CD8-positive, alpha-beta memory T cell (primary cell): ENCODE measurements around the gene PPM1D. TPM values are rescaled to one million over a fixed set of nuclear protein-coding genes. Genes with fewer than 3 reads are reported as not detected.

Experiments used
- CTCF ChIA-PET: fragments of 350-600 bp; sonication (Branson Sonifier 250); formaldehyde crosslinking; loops from one replicate; lab custom pipeline; 2021; ENCODE audit warnings: antibody characterized with exemption; lab: Charles Lee
- POLR2A ChIA-PET: fragments of 350-600 bp; sonication (Branson Sonifier 250); formaldehyde crosslinking; loops from one replicate; lab custom pipeline; 2021; ENCODE audit warnings: antibody characterized with exemption; lab: Charles Lee
- DNase-seq, 5 donors: peaks; one replicate each; pipeline versions ENCODE4 v3.0.0 to v3.0.0-alpha.2; 2020 to 2022; ENCODE audit warnings: mixed read lengths in 1 of 5
- H3K27ac ChIP-seq: one replicate; pipeline ENCODE4 v1.7.0; 2013; ENCODE audit warnings: low read depth, mild to moderate bottlenecking, low read length, moderate library complexity
- H3K27me3 ChIP-seq: 2 replicates; pipeline ENCODE4 v1.7.0; 2013; ENCODE audit warnings: low read length, mild to moderate bottlenecking; ENCODE audit not compliant: insufficient read depth, poor library complexity, severe bottlenecking
- H3K36me3 ChIP-seq: 2 replicates; pipeline ENCODE4 v1.7.0; 2013; ENCODE audit warnings: mild to moderate bottlenecking, low read length, moderate library complexity; ENCODE audit not compliant: insufficient read depth
- H3K4me1 ChIP-seq: 2 replicates; pipeline ENCODE4 v1.7.0; 2013; ENCODE audit warnings: mild to moderate bottlenecking, low read length, moderate library complexity; ENCODE audit not compliant: insufficient read depth
- H3K4me3 ChIP-seq: 2 replicates; pipeline ENCODE4 v1.7.0; 2013; ENCODE audit warnings: mild to moderate bottlenecking, low read length
- H3K9me3 ChIP-seq: 2 replicates; pipeline ENCODE4 v1.7.0; 2013; ENCODE audit warnings: mild to moderate bottlenecking, low read length
- H3K27ac Mint-ChIP-seq, 8 donors: one replicate each; pipeline ENCODE4 v1.8.0; 2020 to 2021; ENCODE audit warnings: mixed read lengths in 8 of 8, mild to moderate bottlenecking in 6 of 8, inconsistent platforms in 3 of 8, moderate library complexity in 3 of 8
- H3K27me3 Mint-ChIP-seq, 2 donors: one replicate each; pipeline ENCODE4 v1.8.0; 2020 to 2021; ENCODE audit warnings: mixed read lengths in 2 of 2, mild to moderate bottlenecking in 1 of 2, moderate library complexity in 1 of 2
- H3K36me3 Mint-ChIP-seq, 3 donors: one replicate each; pipeline ENCODE4 v1.8.0; 2020 to 2021; ENCODE audit warnings: mixed read lengths in 3 of 3, inconsistent platforms in 1 of 3, mild to moderate bottlenecking in 1 of 3
- H3K4me1 Mint-ChIP-seq, 3 donors: one replicate each; pipeline ENCODE4 v1.8.0; 2020 to 2021; ENCODE audit warnings: mixed read lengths in 3 of 3, inconsistent platforms in 1 of 3, mild to moderate bottlenecking in 1 of 3
- H3K4me3 Mint-ChIP-seq, 7 donors: one replicate each; pipeline ENCODE4 v1.8.0; 2020 to 2021; ENCODE audit warnings: mixed read lengths in 7 of 7, mild to moderate bottlenecking in 6 of 7, moderate library complexity in 4 of 7, inconsistent platforms in 2 of 7
- H3K9me3 Mint-ChIP-seq, 5 donors: one replicate each; pipeline ENCODE4 v1.8.0; 2020 to 2022; ENCODE audit warnings: mixed read lengths in 5 of 5, mild to moderate bottlenecking in 3 of 5, moderate library complexity in 2 of 5, inconsistent platforms in 1 of 5
- polyA plus RNA-seq: library from polyadenylated mRNA; unstranded; fragments of 300-500 nt; fragmentation: Illumina TruSeq; gene quantifications from one replicate; pipeline ENCODE4 v1.2.3, GENCODE V29; 2021
- total RNA-seq, 2 experiments: library from RNA; stranded (reverse); gene quantifications; one replicate each; pipeline ENCODE4 v1.2.3, GENCODE V29; 2021

PPM1D gene
- total and polyA plus RNA-seq, 3 experiments from 2014 or later = 13.1 to 19.0 (median 17.8) TPM

DNA sequence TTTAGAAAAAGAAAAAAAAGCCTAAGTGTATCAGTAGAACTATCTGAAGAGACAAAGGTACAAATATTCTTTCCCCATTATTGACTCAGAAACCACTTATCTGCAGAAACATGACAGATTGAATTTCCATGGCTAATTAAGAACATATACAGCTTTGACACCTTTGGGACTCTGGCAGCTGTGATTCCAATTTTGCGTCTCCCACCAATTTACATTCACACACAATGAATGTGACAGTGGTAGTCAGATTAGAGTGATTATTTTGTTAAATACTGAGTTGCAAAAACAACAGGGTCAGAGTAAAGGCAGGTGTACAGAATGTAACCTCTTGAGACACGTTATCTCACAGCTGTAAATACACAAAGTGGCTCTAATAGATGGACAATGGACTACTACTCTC lies 5.3 kb upstream of the PPM1D start:
- Histone ChIP-seq H3K27ac (no peak overlapping the region), H3K27me3 (peaks cover 8% of the 10 kb centered on the region), H3K4me1 (peaks cover 3% of the 10 kb centered on the region), H3K9me3 (no peaks in the 10 kb centered on the region), H3K4me3 (no peak overlapping the region), H3K36me3 (no peaks in the 10 kb centered on the region)
- Mint-ChIP-seq H3K27ac (no peak overlapping the region), H3K36me3 (peaks cover 0 to 5% (median 0%) of the 10 kb centered on the region in 3 donors), H3K4me3 (peak overlapping the region in 1 of 7 donors; percentile 46), H3K27me3 (peaks cover 1 to 5% of the 10 kb centered on the region in 2 donors), H3K4me1 (peaks cover 12 to 16% (median 15%) of the 10 kb centered on the region in 3 donors), H3K9me3 (no peaks in the 10 kb centered on the region)
- POLR2A ChIA-PET = no interaction called here
- CTCF ChIA-PET = interaction anchor here (0.7 kb wide), 1 partner anchor 210 kb away, joined by 3 read pairs; no protein-coding TSS in a partner anchor
- DNase-seq = no peak

DNA sequence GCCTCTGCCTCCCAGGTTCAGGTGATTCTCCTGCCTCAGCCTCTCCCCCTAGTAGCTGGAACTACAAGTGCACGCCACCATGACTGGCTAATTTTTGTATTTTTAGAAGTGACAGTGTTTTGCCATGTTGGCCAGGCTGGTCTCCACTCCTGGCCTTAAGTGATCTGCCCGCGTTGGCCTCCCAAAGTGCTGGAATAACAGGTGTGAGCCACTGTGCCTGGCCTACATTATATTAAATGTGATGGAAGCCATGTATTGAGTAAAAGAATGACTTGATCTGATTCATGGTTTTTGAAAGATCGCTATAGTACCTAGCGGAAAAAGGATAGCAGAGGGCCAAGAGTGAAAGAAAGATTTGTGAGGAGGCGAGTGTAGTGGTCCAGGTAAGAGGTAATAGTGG lies 2.7 kb upstream of the PPM1D start:
- H3K9me3 Mint-ChIP-seq = no peaks in the 10 kb centered on the region
- no peak overlapping the region for H3K27ac ChIP-seq
- H3K4me3 Mint-ChIP-seq = peak overlapping the region in 2 of 7 donors; percentile 4 to 70
- H3K36me3 ChIP-seq = no peaks in the 10 kb centered on the region
- no peak for DNase-seq
- H3K27me3 ChIP-seq = no peaks in the 10 kb centered on the region
- H3K4me3 ChIP-seq = no peak overlapping the region
- no peaks in the 10 kb centered on the region for H3K27me3 Mint-ChIP-seq
- peaks cover 7% of the 10 kb centered on the region for H3K4me1 ChIP-seq
- peaks cover 0 to 22% (median 1%) of the 10 kb centered on the region in 3 donors for H3K36me3 Mint-ChIP-seq
- ChIA-PET POLR2A (interaction anchor here (0.6 kb wide), 1 partner anchor 13 kb away, joined by 4 read pairs; no protein-coding TSS in a partner anchor), CTCF (no interaction called here)
- H3K27ac Mint-ChIP-seq = peak overlapping the region in 1 of 8 donors; percentile 55
- H3K4me1 Mint-ChIP-seq = peaks cover 24 to 29% (median 24%) of the 10 kb centered on the region in 3 donors
- H3K9me3 ChIP-seq = no peaks in the 10 kb centered on the region

DNA sequence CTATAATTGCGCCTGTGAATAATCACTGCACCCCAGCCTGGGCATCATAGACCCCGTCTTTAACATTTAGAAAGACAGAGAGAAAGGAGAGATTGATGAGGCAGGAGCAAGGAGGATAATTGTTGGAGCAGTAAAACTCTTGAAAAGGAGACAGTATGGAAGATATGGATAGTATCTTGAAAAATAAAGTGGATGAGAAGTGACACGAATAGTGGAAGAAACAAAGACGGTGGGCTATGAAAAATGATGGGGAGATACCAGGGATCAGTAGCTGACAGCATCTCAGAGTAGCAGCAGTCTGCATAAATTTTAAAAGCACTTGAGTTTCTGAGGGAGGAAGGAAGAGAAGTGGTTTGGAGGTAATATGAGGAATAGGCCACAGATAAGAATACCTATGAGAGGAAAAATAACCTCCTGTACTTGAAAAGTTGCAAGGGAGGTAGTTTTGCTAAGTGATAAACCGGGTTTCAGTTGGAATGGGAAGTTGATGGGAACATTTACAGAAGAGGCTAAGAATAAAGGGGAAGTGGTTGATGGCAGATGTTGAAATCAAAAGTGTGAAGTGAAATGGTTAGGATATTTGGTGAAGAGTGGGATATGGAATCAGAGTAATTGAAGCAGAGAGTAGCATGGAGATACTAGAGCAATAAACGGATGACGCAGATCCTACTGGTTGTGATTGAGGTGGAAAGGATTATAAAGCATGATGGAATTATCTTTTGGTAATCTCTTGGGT lies 1.8 kb upstream of the PPM1D start:
- no peaks in the 10 kb centered on the region for H3K9me3 Mint-ChIP-seq
- POLR2A ChIA-PET = no interaction called here
- peak overlapping the region in 5 of 8 donors; percentile 22 to 58 (median 52) for H3K27ac Mint-ChIP-seq

DNA sequence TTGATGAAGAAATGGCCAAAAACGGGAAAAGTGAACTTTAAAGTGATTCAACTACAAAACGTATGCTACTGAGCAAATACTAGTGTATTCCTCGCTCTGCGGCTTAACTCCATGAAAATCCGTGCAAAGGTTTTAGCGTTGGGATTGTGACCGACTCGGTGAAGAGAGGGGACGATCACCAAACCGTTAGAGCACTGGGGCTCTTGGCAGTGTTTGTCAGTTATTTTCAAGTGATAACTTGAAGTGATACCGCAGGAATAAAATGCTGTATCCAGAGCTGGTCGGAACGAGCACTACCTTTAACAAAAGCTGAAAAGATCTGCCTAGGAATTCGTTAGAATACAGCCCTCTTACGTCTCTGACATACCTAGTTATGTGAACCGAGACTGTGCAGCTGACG lies 773 bp upstream of the PPM1D start:
- ChIA-PET CTCF (interaction anchor here (0.8 to 2.3 kb wide), 5 partner anchors 12 to 78 kb away, joined by 3 to 7 read pairs (median 4); partner anchors contain the start of gene BCAS3), POLR2A (interaction anchor here (1.0 to 1.4 kb wide), 3 partner anchors 21 to 78 kb away, joined by 3 to 11 read pairs (median 5); partner anchors contain the start of gene BCAS3)
- H3K9me3 Mint-ChIP-seq = no peaks in the 10 kb centered on the region
- no peaks in the 10 kb centered on the region for H3K36me3 ChIP-seq
- H3K36me3 Mint-ChIP-seq = peaks cover 0 to 23% (median 1%) of the 10 kb centered on the region in 3 donors
- peaks cover 39 to 48% (median 44%) of the 10 kb centered on the region in 3 donors for H3K4me1 Mint-ChIP-seq
- H3K4me3 Mint-ChIP-seq = peak overlapping the region; percentile 89 to 99 (median 97)
- peak overlapping the region; percentile 90 for H3K4me3 ChIP-seq
- H3K27ac Mint-ChIP-seq = peak overlapping the region; percentile 92 to 99 (median 96)
- no peaks in the 10 kb centered on the region for H3K27me3 Mint-ChIP-seq
- peaks cover 21% of the 10 kb centered on the region for H3K4me1 ChIP-seq
- peak overlapping the region; percentile 93 for H3K27ac ChIP-seq
- no peaks in the 10 kb centered on the region for H3K27me3 ChIP-seq
- H3K9me3 ChIP-seq = no peaks in the 10 kb centered on the region
- no peak for DNase-seq

More for the DNA sequence above, 1.8 kb upstream of the PPM1D start:
- Histone ChIP-seq H3K4me3 (no peak overlapping the region), H3K4me1 (peaks cover 14% of the 10 kb centered on the region), H3K27ac (no peak overlapping the region), H3K36me3 (no peaks in the 10 kb centered on the region), H3K9me3 (no peaks in the 10 kb centered on the region), H3K27me3 (no peaks in the 10 kb centered on the region)
- Mint-ChIP-seq H3K4me3 (peak overlapping the region; percentile 10 to 70 (median 41)), H3K36me3 (peaks cover 0 to 23% (median 1%) of the 10 kb centered on the region in 3 donors), H3K27me3 (no peaks in the 10 kb centered on the region), H3K4me1 (peaks cover 30 to 37% (median 33%) of the 10 kb centered on the region in 3 donors)
- no peak for DNase-seq
- CTCF ChIA-PET = interaction anchor here (1.5 to 2.3 kb wide), 2 partner anchors 29 to 41 kb away, joined by 5 to 7 read pairs; no protein-coding TSS in a partner anchor

DNA sequence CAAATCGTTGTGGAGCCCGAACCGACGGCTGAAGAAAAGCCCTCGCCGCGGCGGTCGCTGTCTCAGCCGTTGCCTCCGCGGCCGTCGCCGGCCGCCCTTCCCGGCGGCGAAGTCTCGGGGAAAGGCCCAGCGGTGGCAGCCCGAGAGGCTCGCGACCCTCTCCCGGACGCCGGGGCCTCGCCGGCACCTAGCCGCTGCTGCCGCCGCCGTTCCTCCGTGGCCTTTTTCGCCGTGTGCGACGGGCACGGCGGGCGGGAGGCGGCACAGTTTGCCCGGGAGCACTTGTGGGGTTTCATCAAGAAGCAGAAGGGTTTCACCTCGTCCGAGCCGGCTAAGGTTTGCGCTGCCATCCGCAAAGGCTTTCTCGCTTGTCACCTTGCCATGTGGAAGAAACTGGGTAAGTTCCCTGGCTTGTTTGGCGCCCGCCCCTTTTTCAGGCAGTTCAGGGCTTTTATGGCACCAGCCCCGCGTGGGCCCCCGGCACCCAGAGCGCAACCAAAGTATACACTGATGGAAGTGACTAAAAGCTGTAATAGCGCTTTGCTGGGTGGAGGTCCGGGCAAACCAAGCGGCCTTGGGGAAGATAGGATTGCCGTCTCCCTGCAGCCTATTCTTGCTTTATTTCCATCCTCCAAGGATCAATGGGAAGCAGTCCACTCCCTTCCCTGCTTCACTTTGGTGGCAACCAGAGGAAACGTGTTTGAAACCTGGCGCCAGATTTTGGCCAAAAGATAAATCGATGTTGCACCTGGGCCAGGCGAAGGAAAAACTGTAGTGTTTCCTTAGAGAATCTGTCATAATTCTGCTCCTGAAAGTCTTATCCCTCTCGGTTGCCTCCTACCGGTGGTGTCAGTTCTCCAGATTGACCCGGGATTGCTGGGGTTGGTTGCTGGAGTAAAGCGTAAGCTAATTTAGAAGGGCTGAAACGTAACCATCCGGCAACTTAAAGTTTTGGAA lies 775 bp downstream of the PPM1D start:
- Mint-ChIP-seq H3K9me3 (no peaks in the 10 kb centered on the region), H3K27me3 (no peaks in the 10 kb centered on the region), H3K4me1 (peaks cover 49 to 58% (median 56%) of the 10 kb centered on the region in 3 donors), H3K27ac (peak overlapping the region; percentile 88 to 99 (median 95)), H3K4me3 (peak overlapping the region; percentile 89 to 99 (median 97)), H3K36me3 (peaks cover 0 to 23% (median 1%) of the 10 kb centered on the region in 3 donors)
- ChIA-PET CTCF (interaction anchor here (0.7 to 2.3 kb wide), 8 partner anchors 9 to 76 kb away, joined by 3 to 7 read pairs (median 4); partner anchors contain the start of gene BCAS3), POLR2A (interaction anchor here (0.6 to 1.4 kb wide), 2 partner anchors 8 to 76 kb away, joined by 3 to 11 read pairs; partner anchors contain the start of gene BCAS3)
- no peaks in the 10 kb centered on the region for H3K27me3 ChIP-seq
- peak; percentile 44 to 69 (median 52) for DNase-seq
- peak overlapping the region; percentile 93 for H3K27ac ChIP-seq
- H3K4me3 ChIP-seq = peak overlapping the region; percentile 90
- no peaks in the 10 kb centered on the region for H3K36me3 ChIP-seq
- H3K4me1 ChIP-seq = peaks cover 22% of the 10 kb centered on the region
- no peaks in the 10 kb centered on the region for H3K9me3 ChIP-seq

DNA sequence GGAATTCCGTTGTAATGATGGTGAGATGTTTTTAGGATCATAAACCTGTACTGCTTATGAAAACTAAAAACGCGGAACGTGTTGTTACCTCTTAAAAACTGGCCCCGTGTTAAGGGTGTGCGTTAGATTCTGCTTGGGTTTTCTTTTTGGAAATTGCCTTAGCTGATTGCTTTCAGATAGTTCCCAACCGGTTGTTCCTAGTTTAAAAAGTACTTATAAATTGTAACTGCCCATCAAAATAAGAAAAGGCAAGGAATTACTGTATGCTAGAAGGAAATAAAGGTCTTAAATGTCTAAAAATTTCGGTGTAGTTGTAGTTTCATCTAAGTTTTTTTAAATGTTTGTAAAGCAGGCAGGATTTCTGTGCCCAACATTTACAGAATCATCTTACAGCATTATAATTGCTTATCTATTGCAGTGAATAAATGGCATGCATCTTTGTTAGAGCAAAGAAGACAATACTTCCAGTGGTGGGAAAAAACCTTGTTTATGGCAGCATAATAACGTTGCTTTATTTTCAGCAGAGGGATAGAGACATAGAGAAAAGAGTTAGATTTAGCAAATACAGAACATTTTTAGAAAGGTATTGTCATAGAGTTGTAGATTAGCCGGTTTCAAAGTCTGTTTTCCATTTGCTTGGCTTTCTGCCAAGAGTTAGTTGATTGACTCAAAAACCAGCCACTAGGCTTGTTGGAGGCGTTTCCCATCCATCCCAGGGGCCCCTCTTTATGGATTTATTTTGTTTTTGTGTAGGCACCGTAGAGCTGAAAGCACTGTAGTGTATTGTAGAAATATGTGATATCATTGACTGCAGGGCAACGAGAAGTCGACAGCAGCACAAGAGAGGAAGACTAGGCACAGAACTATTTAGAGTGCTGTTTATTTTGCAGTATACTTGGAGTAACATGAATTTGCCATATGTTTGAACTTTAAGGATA lies 1.7 kb downstream of the PPM1D start:
- Histone ChIP-seq H3K4me1 (peaks cover 22% of the 10 kb centered on the region), H3K27ac (peak overlapping the region; percentile 93), H3K4me3 (peak overlapping the region; percentile 90), H3K36me3 (no peaks in the 10 kb centered on the region), H3K27me3 (no peaks in the 10 kb centered on the region), H3K9me3 (no peaks in the 10 kb centered on the region)
- peak in 3 of 5 donors; percentile 17 to 36 (median 30) for DNase-seq
- H3K9me3 Mint-ChIP-seq = no peaks in the 10 kb centered on the region
- peaks cover 56 to 67% (median 66%) of the 10 kb centered on the region in 3 donors for H3K4me1 Mint-ChIP-seq
- peaks cover 0 to 23% (median 3%) of the 10 kb centered on the region in 3 donors for H3K36me3 Mint-ChIP-seq
- peak overlapping the region; percentile 74 to 96 (median 90) for H3K27ac Mint-ChIP-seq
- no peaks in the 10 kb centered on the region for H3K27me3 Mint-ChIP-seq
- H3K4me3 Mint-ChIP-seq = peak overlapping the region; percentile 89 to 99 (median 97)
- CTCF ChIA-PET = interaction anchor here (0.7 to 1.2 kb wide), 5 partner anchors 10 to 209 kb away, joined by 3 to 5 read pairs (median 3); no protein-coding TSS in a partner anchor
- POLR2A ChIA-PET = interaction anchor here (0.6 to 0.8 kb wide), 2 partner anchors 18 to 76 kb away, joined by 5 to 6 read pairs; partner anchors contain the start of gene BCAS3
